Right lung (tissue), 5 donors: ENCODE data around the gene SERINC4. TPM values are rescaled to one million over a fixed set of nuclear protein-coding genes. Genes with fewer than 3 reads are reported as not detected.
A peak's percentile ranks its signal among the peaks of the same experiment; 100 is the strongest.

Experiments
- DNase-seq, 2 donors: peaks; one replicate each; pipeline ENCODE4 v3.0.0-alpha.2; 2013
- polyA plus RNA-seq, 5 donors: library from polyadenylated mRNA; unstranded; fragments of 120-200 nt; gene quantifications; one replicate each; pipeline versions ENCODE4 v1.2.1 to v1.2.3, GENCODE V29; 2013; ENCODE audit warnings: inconsistent platforms in 1 of 5, low replicate concordance in 1 of 5; ENCODE audit not compliant: insufficient read length in 5 of 5, insufficient read depth in 1 of 5

SERINC4 gene
- polyA plus RNA-seq, 5 donors, result 0.87 TPM; not detected in 4

GRCh38 chr15:43762824-43763223, 37.2 kb downstream of the SERINC4 start:
- no peak for DNase-seq

- no peak for DNase-seq
Observed at GRCh38 chr15:43751885-43752284, 48.1 kb downstream of the SERINC4 start.

DNA sequence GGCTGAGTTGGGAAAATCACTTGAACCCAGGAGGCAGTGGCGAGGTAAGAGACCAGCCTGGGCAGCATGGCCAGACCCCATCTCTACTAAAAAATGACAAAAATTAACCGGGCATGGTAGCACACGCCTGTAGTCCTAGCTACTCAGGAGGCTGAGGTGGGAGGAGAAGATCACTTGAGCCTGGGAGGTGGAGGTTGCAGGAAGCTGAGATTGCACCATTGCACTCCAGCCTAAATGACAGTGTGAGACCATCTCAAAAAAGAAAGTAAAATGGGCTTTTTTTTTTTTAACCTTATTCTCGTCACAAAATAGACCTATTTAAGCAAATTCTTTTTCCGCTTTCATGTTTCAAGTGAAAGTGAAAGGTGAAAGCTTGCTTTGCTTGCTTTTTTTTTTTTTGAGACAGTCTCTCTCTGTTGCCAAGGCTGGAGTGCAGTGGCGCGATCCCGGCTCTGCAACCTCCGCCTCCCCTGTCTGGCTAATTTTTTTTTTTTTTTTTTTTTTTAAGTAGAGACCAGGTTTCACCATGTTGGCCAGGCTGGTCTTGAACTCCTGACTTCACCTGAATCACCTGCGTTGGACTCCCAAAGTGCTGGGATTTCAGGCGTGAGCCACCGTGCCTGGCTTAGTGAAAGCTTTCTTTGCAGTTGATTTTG, 50.2 kb downstream of the SERINC4 start:
- DNase-seq, result no peak

DNA sequence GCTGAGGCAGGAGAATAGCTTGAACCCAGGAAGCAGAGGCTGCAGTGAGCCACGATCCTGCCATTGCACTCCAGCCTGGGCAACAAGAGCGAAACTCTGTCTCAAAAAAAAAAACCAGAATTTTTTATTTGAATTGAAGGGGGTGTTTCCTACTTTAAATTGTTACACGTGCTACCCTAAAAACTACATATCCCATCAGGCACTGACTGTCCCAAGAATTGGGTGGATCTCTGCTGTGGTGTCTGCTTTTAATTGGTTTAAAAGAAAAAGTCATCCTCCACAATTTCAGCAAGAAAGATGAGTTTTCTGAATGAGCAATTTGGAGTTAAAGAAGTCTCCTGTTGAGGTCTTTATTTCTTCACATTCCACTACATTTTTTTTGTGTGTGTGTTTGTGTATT, 51.6 kb downstream of the SERINC4 start:
- no peak for DNase-seq

GRCh38 chr15:43746903-43747309, 53.1 kb downstream of the SERINC4 start:
- DNase-seq, result peak; percentile 25

- peak; percentile 94 for DNase-seq
Observed at GRCh38 chr15:43746245-43746902, 53.6 kb downstream of the SERINC4 start, which contains the start of gene PDIA3. Gene PDIA3, plus strand, starts transcription at chr15:43746438. Its CDS starts 102 bp downstream, at chr15:43746540.

Other genes with a start within 250 kb of the SERINC4 start
- gene PPIP5K1, start 210.0 kb downstream of the SERINC4 start, polyA plus RNA-seq, result 10 to 100 TPM; 17.7 to 27.6 (median 25.6) TPM
- gene CKMT1B, start 206.2 kb downstream of the SERINC4 start, polyA plus RNA-seq, result under 1 TPM in 4 of 5 donors, not detected in 1; 0.26 to 0.68 (median 0.49) TPM
- 1 to 10 TPM in 1 of 5 donors, under 1 TPM in 4; 0.58 to 1.9 (median 0.73) TPM for gene STRC, start 181.4 kb downstream of the SERINC4 start, polyA plus RNA-seq
- gene CATSPER2, start 151.4 kb downstream of the SERINC4 start, polyA plus RNA-seq, result 10 to 100 TPM in 1 of 5 donors, 1 to 10 TPM in 4; 7.7 to 13.2 (median 8.6) TPM
- under 1 TPM in 4 of 5 donors, not detected in 1; 0.12 to 0.67 (median 0.34) TPM for gene CKMT1A, start 106.4 kb downstream of the SERINC4 start, polyA plus RNA-seq
- gene PDIA3, start 53.8 kb downstream of the SERINC4 start, polyA plus RNA-seq, result 100 to 1,000 TPM; 462 to 618 (median 488) TPM
- 1 to 10 TPM; 5.7 to 8.4 (median 6.9) TPM for gene ELL3, start 23.3 kb downstream of the SERINC4 start, polyA plus RNA-seq
- gene SERF2, start 7.9 kb downstream of the SERINC4 start, polyA plus RNA-seq, result 100 to 1,000 TPM; 468 to 762 (median 572) TPM
- gene HYPK, start 379 bp upstream of the SERINC4 start, polyA plus RNA-seq, result 10 to 100 TPM in 3 of 5 donors, 1 to 10 TPM in 2; 6.2 to 16.2 (median 12.3) TPM
- 10 to 100 TPM; 47.5 to 59.5 (median 53.9) TPM for gene MFAP1, start 24.5 kb upstream of the SERINC4 start, polyA plus RNA-seq
- 10 to 100 TPM; 13.2 to 22.2 (median 16.4) TPM for gene WDR76, start 26.8 kb upstream of the SERINC4 start, polyA plus RNA-seq